Thymus (tissue), 11 donors: ENCODE measurements around the gene NKAIN1. TPM values are rescaled to one million over a fixed set of nuclear protein-coding genes. Genes with fewer than 3 reads are reported as not detected.
"Not testable (repeated sequence)": the region's sequence is repeated elsewhere in the genome, so short reads cannot be mapped to it uniquely, and the experiment has no call there.

Experiments
- DNase-seq, 9 donors: peaks; one replicate each; pipeline ENCODE4 v3.0.0-alpha.2; 2013; ENCODE audit warnings: low spot score in 9 of 9, low read depth in 6 of 9, missing footprints in 1 of 9
- H3K27ac ChIP-seq, 2 donors: one replicate each; pipeline ENCODE4 v1.5.1; 2013; ENCODE audit warnings: control low read depth in 1 of 2, low read depth in 1 of 2, low read length in 1 of 2, mild to moderate bottlenecking in 1 of 2, moderate library complexity in 1 of 2
- H3K27me3 ChIP-seq, 2 donors: one replicate each; pipeline ENCODE4 v1.5.1; 2013; ENCODE audit warnings: low read length in 1 of 2; ENCODE audit not compliant: control insufficient read depth in 2 of 2, insufficient read depth in 1 of 2
- H3K36me3 ChIP-seq, 2 donors: one replicate each; pipeline ENCODE4 v1.5.1; 2013; ENCODE audit warnings: low read length in 1 of 2, mild to moderate bottlenecking in 1 of 2, moderate library complexity in 1 of 2; ENCODE audit not compliant: control insufficient read depth in 2 of 2, insufficient read depth in 2 of 2
- H3K4me1 ChIP-seq, 2 donors: one replicate each; pipeline ENCODE4 v1.5.1; 2013; ENCODE audit warnings: low read length in 2 of 2; ENCODE audit not compliant: control insufficient read depth in 2 of 2, insufficient read depth in 2 of 2
- H3K4me3 ChIP-seq, 2 donors: one replicate each; pipeline ENCODE4 v1.5.1; 2013; ENCODE audit warnings: low read length in 2 of 2, control low read depth in 1 of 2, mild to moderate bottlenecking in 1 of 2
- H3K9me3 ChIP-seq, 2 donors: one replicate each; pipeline ENCODE4 v1.5.1; 2013; ENCODE audit warnings: low read length in 1 of 2, mild to moderate bottlenecking in 1 of 2; ENCODE audit not compliant: control insufficient read depth in 2 of 2, insufficient read depth in 1 of 2
- WGBS: extraction: QIAGEN DNeasy Blood & Tissue Kit; methylation state at CpG from one replicate; pipeline ENCODE4 v1.1.7; 2013; 5-methylcytosine and 5-hydroxymethylcytosine counted together
- polyA plus RNA-seq: library from polyadenylated mRNA; stranded (reverse); fragments of 200-250 nt; gene quantifications from one replicate; pipeline ENCODE4 v1.2.3, GENCODE V29; 2013
- total RNA-seq: library from RNA; stranded (reverse); fragments of 120-200 nt; gene quantifications from one replicate; pipeline ENCODE4 v1.2.4, GENCODE V29; 2013
- donor health status: healthy.

The NKAIN1 gene
- total and polyA plus RNA-seq, 2 donors = 0.16 to 0.19 TPM

- no peaks in the 10 kb centered on the region for H3K27me3 ChIP-seq
- no peak for DNase-seq
- no peak overlapping the region for H3K4me3 ChIP-seq
- no peaks in the 10 kb centered on the region for H3K9me3 ChIP-seq
- no peak overlapping the region for H3K27ac ChIP-seq
- WGBS = 91% methylated on average over 8 of the region's 8 CpGs
- H3K4me1 ChIP-seq = no peaks in the 10 kb centered on the region
- H3K36me3 ChIP-seq = no peaks in the 10 kb centered on the region
These were observed 95.2 kb downstream of the NKAIN1 start for GRCh38 chr1:31144442-31144841.

DNA sequence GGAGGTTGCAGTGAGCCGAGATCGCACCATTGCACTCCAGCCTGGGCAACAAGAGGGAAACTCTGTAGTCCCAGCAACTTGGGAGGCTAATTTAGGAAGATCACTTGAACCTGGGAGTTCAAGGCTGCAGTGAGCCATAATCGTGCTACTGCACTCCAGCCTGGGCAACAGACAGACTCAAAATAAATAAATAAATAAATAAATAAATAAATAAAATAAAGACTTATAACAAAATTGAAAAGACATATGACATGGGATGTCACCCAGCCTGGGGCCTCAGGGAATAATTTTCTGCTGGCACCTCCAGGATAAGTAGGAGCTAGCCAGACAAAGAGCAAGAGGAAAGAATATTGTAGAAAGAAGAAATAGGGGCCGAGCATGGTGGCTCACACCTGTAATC is 96.2 kb downstream of the NKAIN1 start:
- Histone ChIP-seq H3K36me3 (no peaks in the 10 kb centered on the region), H3K4me3 (no peak overlapping the region), H3K9me3 (no peaks in the 10 kb centered on the region), H3K27me3 (no peaks in the 10 kb centered on the region), H3K4me1 (no peaks in the 10 kb centered on the region), H3K27ac (no peak overlapping the region)
- WGBS = 89% methylated on average over 4 of the region's 4 CpGs
- DNase-seq = no peak

GRCh38 chr1:31142406-31142805 is 97.3 kb downstream of the NKAIN1 start:
- Histone ChIP-seq H3K27me3 (no peaks in the 10 kb centered on the region), H3K36me3 (no peaks in the 10 kb centered on the region), H3K9me3 (no peaks in the 10 kb centered on the region), H3K27ac (no peak overlapping the region), H3K4me3 (no peak overlapping the region), H3K4me1 (no peaks in the 10 kb centered on the region)
- no peak for DNase-seq
- WGBS = 97% methylated on average over 4 of the region's 4 CpGs

GRCh38 chr1:31140299-31140698 is 99.4 kb downstream of the NKAIN1 start:
- H3K36me3 ChIP-seq = no peaks in the 10 kb centered on the region
- no peaks in the 10 kb centered on the region for H3K4me1 ChIP-seq
- WGBS = 94% methylated on average over 7 of the region's 7 CpGs
- DNase-seq = no peak
- no peak overlapping the region for H3K27ac ChIP-seq
- H3K27me3 ChIP-seq = no peaks in the 10 kb centered on the region
- H3K9me3 ChIP-seq = no peaks in the 10 kb centered on the region
- H3K4me3 ChIP-seq = no peak overlapping the region

GRCh38 chr1:31138797-31139521 is 100.7 kb downstream of the NKAIN1 start:
- H3K27me3 ChIP-seq = not testable (repeated sequence)

DNA sequence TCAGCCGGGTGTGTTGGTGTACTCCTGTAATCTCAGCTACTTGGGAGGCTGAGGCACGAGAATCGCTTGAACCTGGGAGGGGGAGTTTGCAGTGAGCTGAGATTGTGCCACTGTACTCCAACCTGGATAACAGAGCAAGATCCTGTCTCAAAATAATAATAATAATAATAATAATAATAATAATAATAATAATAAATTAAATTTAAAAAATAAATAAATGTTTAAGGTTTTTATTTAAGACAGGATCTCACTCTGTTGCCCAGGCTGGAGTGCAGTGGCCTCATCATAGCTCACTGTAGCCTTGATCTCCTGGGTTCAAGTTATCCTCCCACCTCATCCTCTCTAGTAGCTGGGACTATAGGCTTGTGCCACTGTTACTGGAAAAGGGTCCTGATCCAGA is 101.8 kb downstream of the NKAIN1 start:
- 99% methylated on average over 3 of the region's 3 CpGs for WGBS
- H3K27ac ChIP-seq, H3K9me3 ChIP-seq, H3K4me1 ChIP-seq, H3K4me3 ChIP-seq, DNase-seq, H3K27me3 ChIP-seq, H3K36me3 ChIP-seq: not testable (repeated sequence)

More at GRCh38 chr1:31138797-31139521, 100.7 kb downstream of the NKAIN1 start:
- WGBS = 97% methylated on average over 12 of the region's 12 CpGs
- H3K4me3 ChIP-seq, H3K36me3 ChIP-seq, DNase-seq, H3K27ac ChIP-seq, H3K4me1 ChIP-seq, H3K9me3 ChIP-seq: not testable (repeated sequence)

DNA sequence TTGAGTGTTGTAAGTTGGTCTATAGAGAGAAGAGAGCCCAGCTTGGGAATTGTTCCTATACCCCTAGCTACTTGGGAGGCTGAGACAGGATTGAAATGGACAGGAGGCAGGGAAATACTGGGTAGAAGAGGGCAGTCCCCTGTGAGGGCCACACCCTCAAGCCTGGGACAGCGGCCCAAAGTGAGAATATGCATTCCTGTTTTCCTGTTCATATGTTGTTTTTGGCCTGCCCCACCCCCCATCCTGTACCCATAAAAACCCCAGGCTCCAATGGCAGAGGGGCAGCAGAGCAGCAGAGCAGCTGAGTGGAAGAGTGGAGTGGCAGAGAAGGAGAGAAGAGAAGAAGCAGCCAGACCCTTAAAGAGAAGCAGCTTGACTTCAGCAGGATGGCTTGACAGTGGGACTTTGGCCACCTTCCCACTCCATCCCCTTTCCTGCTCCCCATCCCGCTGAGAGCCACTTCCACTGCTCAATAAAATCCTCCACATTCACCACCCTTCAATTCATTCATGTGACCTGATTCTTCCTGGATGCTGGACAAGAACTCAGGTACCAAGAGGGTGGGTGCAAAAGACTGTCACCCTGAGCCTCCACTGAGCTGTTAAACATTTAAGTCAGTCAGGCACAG is 103.6 kb downstream of the NKAIN1 start:
- Histone ChIP-seq H3K4me1 (no peaks in the 10 kb centered on the region), H3K27ac (no peak overlapping the region), H3K4me3 (no peak overlapping the region), H3K9me3 (no peaks in the 10 kb centered on the region), H3K27me3 (no peaks in the 10 kb centered on the region), H3K36me3 (no peaks in the 10 kb centered on the region)
- no peak for DNase-seq
- 89% methylated on average over 2 of the region's 2 CpGs for WGBS

GRCh38 chr1:31133368-31133767 is 106.3 kb downstream of the NKAIN1 start:
- Histone ChIP-seq H3K4me1 (no peaks in the 10 kb centered on the region), H3K36me3 (no peaks in the 10 kb centered on the region), H3K4me3 (no peak overlapping the region), H3K27ac (no peak overlapping the region), H3K27me3 (no peaks in the 10 kb centered on the region), H3K9me3 (no peaks in the 10 kb centered on the region)
- DNase-seq = no peak
- 86% methylated on average over 7 of the region's 7 CpGs for WGBS
